ENCODE data around the gene DDX10. TPM values are rescaled to one million over a fixed set of nuclear protein-coding genes. Genes with fewer than 3 reads are reported as not detected.

The DDX10 gene
- total RNA-seq, 2 experiments from 2014 or later: 15.0 to 15.4 TPM

DNA sequence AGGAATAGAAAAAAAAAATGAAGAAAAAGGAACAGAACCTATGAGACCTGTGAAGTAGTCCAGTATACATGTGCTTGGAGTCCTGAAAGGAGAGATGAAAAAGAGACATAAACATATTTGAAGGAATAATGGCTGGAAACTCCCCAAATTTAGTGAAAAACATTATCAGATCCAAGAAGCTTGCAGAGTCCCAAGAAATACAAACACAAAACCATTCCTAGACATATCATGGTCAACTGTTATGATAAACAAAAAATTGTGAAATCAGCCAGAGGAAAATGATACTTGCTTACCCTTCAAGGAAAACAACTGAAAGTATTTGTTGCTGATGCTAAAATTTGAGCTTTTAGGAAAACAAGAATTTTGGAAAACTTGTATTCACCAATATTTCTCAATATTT is 250.1 kb downstream of the DDX10 start:
- POLR2A ChIA-PET: no interaction called here
- TF ChIP-seq, protein P1, sequence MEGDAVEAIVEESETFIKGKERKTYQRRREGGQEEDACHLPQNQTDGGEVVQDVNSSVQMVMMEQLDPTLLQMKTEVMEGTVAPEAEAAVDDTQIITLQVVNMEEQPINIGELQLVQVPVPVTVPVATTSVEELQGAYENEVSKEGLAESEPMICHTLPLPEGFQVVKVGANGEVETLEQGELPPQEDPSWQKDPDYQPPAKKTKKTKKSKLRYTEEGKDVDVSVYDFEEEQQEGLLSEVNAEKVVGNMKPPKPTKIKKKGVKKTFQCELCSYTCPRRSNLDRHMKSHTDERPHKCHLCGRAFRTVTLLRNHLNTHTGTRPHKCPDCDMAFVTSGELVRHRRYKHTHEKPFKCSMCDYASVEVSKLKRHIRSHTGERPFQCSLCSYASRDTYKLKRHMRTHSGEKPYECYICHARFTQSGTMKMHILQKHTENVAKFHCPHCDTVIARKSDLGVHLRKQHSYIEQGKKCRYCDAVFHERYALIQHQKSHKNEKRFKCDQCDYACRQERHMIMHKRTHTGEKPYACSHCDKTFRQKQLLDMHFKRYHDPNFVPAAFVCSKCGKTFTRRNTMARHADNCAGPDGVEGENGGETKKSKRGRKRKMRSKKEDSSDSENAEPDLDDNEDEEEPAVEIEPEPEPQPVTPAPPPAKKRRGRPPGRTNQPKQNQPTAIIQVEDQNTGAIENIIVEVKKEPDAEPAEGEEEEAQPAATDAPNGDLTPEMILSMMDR (IDR thresholded peaks at IDR 0.05): no peak
- Histone ChIP-seq H3K4me1 (ENCODE audit: insufficient read depth, low read length) (no peaks in the 10 kb centered on the region), H3K27ac (ENCODE audit: low read depth in 1 of 2, low read length in 2 of 2) (no peak overlapping the region), H3K4me3 (ENCODE audit: low read length) (no peak overlapping the region), H3K36me3 (ENCODE audit: insufficient read depth, low read length) (peaks cover 6% of the 10 kb centered on the region), H3K9me3 (ENCODE audit: control insufficient read depth in 1 of 2, insufficient read depth in 1 of 2, low read length in 2 of 2) (no peaks in the 10 kb centered on the region), H3K27me3 (ENCODE audit: control insufficient read depth in 1 of 2, insufficient read depth in 2 of 2, low read length in 2 of 2) (no peaks in the 10 kb centered on the region)
- H3K27ac Mint-ChIP-seq: no peak overlapping the region
- peaks cover 35% of the 10 kb centered on the region for H3K36me3 Mint-ChIP-seq (ENCODE audit: low read depth)
- no peak for ATAC-seq (ENCODE audit: poor library complexity)
- H3K9me3 Mint-ChIP-seq: no peaks in the 10 kb centered on the region
- intact Hi-C loops (cut with DNase I, micrococcal nuclease): no loop called here
- H3K27me3 Mint-ChIP-seq: no peaks in the 10 kb centered on the region
- no peak for DNase-seq
- H3K4me1 Mint-ChIP-seq (ENCODE audit: low read depth): no peaks in the 10 kb centered on the region
- H3K4me3 Mint-ChIP-seq: no peak overlapping the region
- CTCF ChIA-PET: interaction anchor here (0.7 to 2.7 kb wide), 2 partner anchors 8 to 842 kb away, joined by 3 to 7 read pairs; no protein-coding TSS in a partner anchor

- Mint-ChIP-seq H3K4me1 (ENCODE audit: low read depth) (no peaks in the 10 kb centered on the region), H3K4me3 (no peak overlapping the region), H3K9me3 (no peaks in the 10 kb centered on the region), H3K27ac (no peak overlapping the region), H3K36me3 (ENCODE audit: low read depth) (peaks cover 37% of the 10 kb centered on the region), H3K27me3 (no peaks in the 10 kb centered on the region)
- ATAC-seq (ENCODE audit: poor library complexity): no peak
- TF ChIP-seq, protein P1 (IDR thresholded peaks at IDR 0.05): no peak
- Histone ChIP-seq H3K36me3 (ENCODE audit: insufficient read depth, low read length) (peaks cover 6% of the 10 kb centered on the region), H3K27ac (ENCODE audit: low read depth in 1 of 2, low read length in 2 of 2) (no peak overlapping the region), H3K4me1 (ENCODE audit: insufficient read depth, low read length) (no peaks in the 10 kb centered on the region), H3K9me3 (ENCODE audit: control insufficient read depth in 1 of 2, insufficient read depth in 1 of 2, low read length in 2 of 2) (no peaks in the 10 kb centered on the region), H3K27me3 (ENCODE audit: control insufficient read depth in 1 of 2, insufficient read depth in 2 of 2, low read length in 2 of 2) (no peaks in the 10 kb centered on the region), H3K4me3 (ENCODE audit: low read length) (no peak overlapping the region)
- ChIA-PET CTCF (interaction anchor here (0.7 kb wide), 1 partner anchor 843 kb away, joined by 3 read pairs; no protein-coding TSS in a partner anchor), POLR2A (no interaction called here)
- intact Hi-C loops (cut with DNase I, micrococcal nuclease): no loop called here
- no peak for DNase-seq
Measured at GRCh38 chr11:108915666-108916065, 250.8 kb downstream of the DDX10 start.

- Mint-ChIP-seq H3K27ac (no peak overlapping the region), H3K9me3 (no peaks in the 10 kb centered on the region), H3K4me1 (ENCODE audit: low read depth) (no peaks in the 10 kb centered on the region), H3K36me3 (ENCODE audit: low read depth) (peaks cover 37% of the 10 kb centered on the region), H3K27me3 (no peaks in the 10 kb centered on the region), H3K4me3 (no peak overlapping the region)
- H3K9me3 ChIP-seq (ENCODE audit: control insufficient read depth in 1 of 2, insufficient read depth in 1 of 2, low read length in 2 of 2): no peaks in the 10 kb centered on the region
- H3K27me3 ChIP-seq (ENCODE audit: control insufficient read depth in 1 of 2, insufficient read depth in 2 of 2, low read length in 2 of 2): no peaks in the 10 kb centered on the region
- no peak overlapping the region for H3K4me3 ChIP-seq (ENCODE audit: low read length)
- TF ChIP-seq, protein P1 (IDR thresholded peaks at IDR 0.05): no peak
- POLR2A ChIA-PET: no interaction called here
- no peaks in the 10 kb centered on the region for H3K4me1 ChIP-seq (ENCODE audit: insufficient read depth, low read length)
- H3K36me3 ChIP-seq (ENCODE audit: insufficient read depth, low read length): peaks cover 6% of the 10 kb centered on the region
- DNase-seq (no peak), ATAC-seq (ENCODE audit: poor library complexity) (no peak)
- intact Hi-C loops (cut with DNase I, micrococcal nuclease): no loop called here
- no peak overlapping the region for H3K27ac ChIP-seq (ENCODE audit: low read depth in 1 of 2, low read length in 2 of 2)
- CTCF ChIA-PET: no interaction called here
Measured at GRCh38 chr11:108916290-108916689, 251.4 kb downstream of the DDX10 start.

Measured in CD4-positive, alpha-beta T cell (primary cell).